ENCODE results near the gene NOL6. TPM values are rescaled to one million over a fixed set of nuclear protein-coding genes. Genes with fewer than 3 reads are reported as not detected.

NOL6 gene
- total and polyA plus RNA-seq, 2 experiments from 2014 or later: 25.0 to 58.4 TPM

- ATAC-seq (no peak), DNase-seq (ENCODE audit: low spot score) (no peak)
- Histone ChIP-seq H3K27ac (ENCODE audit: low read depth) (no peak overlapping the region), H3K4me2 (no peak overlapping the region), H3K4me1 (ENCODE audit: insufficient read depth) (no peaks in the 10 kb centered on the region), H3K4me3 (no peak overlapping the region), H3K79me2 (replicated peaks; ENCODE audit: insufficient read depth) (no peaks in the 10 kb centered on the region), H4K20me1 (replicated peaks; ENCODE audit: insufficient read depth) (no peaks in the 10 kb centered on the region; the same call in 1 of the 2 replicates), H3F3A (replicated peaks; ENCODE audit: low read depth) (no peaks in the 10 kb centered on the region), H3K9me2 (ENCODE audit: insufficient read depth) (no peaks in the 10 kb centered on the region), H3K27me3 (ENCODE audit: insufficient read depth) (no peaks in the 10 kb centered on the region), H2AFZ (no peak overlapping the region), H3K36me3 (ENCODE audit: insufficient read depth) (peaks cover 6% of the 10 kb centered on the region; the same call in 1 of the 2 replicates)
- Mint-ChIP-seq H3K4me3 (no peak overlapping the region), H3K4me1 (peaks cover 4% of the 10 kb centered on the region; the same call in 1 of the 3 replicates), H3K9me3 (no peaks in the 10 kb centered on the region), H3K27ac (no peak overlapping the region), H3K27me3 (ENCODE audit: insufficient read depth, low read depth, poor library complexity) (peaks cover 5% of the 10 kb centered on the region), H3K36me3 (ENCODE audit: low read depth) (peaks cover 31% of the 10 kb centered on the region)
- no peak for TF ChIP-seq ZNF331 (CRISPR knock-in tag; IDR thresholded peaks at IDR 0.05; ENCODE audit: low read depth)
- TF ChIP-seq EZH2 (IDR thresholded peaks at IDR 0.05; ENCODE audit: low read depth, unreplicated experiment): no peak
- no peak for TF ChIP-seq NANOG (IDR thresholded peaks at IDR 0.05; ENCODE audit: borderline replicate concordance)
- TF ChIP-seq STAT1 (IDR thresholded peaks at IDR 0.05; ENCODE audit: unreplicated experiment): no peak
Observed at GRCh38 chr9:33459115-33459514, 14.6 kb downstream of the NOL6 start.

GRCh38 chr9:33458444-33458843 is 15.3 kb downstream of the NOL6 start:
- peaks cover 5% of the 10 kb centered on the region for H3K27me3 Mint-ChIP-seq (ENCODE audit: insufficient read depth, low read depth, poor library complexity)
- peaks cover 6% of the 10 kb centered on the region; the same call in 1 of the 2 replicates for H3K36me3 ChIP-seq (ENCODE audit: insufficient read depth)
- no peak overlapping the region; the same call in 1 of the 2 replicates for H3K27ac ChIP-seq (ENCODE audit: low read depth)
- H3F3A ChIP-seq (replicated peaks; ENCODE audit: low read depth): no peaks in the 10 kb centered on the region
- H3K27ac Mint-ChIP-seq: peak overlapping the region; percentile 71
- H4K20me1 ChIP-seq (replicated peaks; ENCODE audit: insufficient read depth): no peaks in the 10 kb centered on the region; the same call in 1 of the 2 replicates
- H3K4me3 ChIP-seq: no peak overlapping the region
- no peaks in the 10 kb centered on the region for H3K79me2 ChIP-seq (replicated peaks; ENCODE audit: insufficient read depth)
- H3K4me1 Mint-ChIP-seq: peaks cover 6% of the 10 kb centered on the region
- no peaks in the 10 kb centered on the region for H3K27me3 ChIP-seq (ENCODE audit: insufficient read depth)
- no peak overlapping the region for H3K4me2 ChIP-seq
- no peaks in the 10 kb centered on the region for H3K9me3 Mint-ChIP-seq
- ATAC-seq (no peak), DNase-seq (ENCODE audit: low spot score) (no peak)
- no peak overlapping the region; the same call in 2 of the 3 replicates for H3K4me3 Mint-ChIP-seq
- no peak for TF ChIP-seq CREB1 (CRISPR knock-in tag; IDR thresholded peaks at IDR 0.05; ENCODE audit: low read depth)
- TF ChIP-seq NANOG (IDR thresholded peaks at IDR 0.05; ENCODE audit: borderline replicate concordance): no peak
- H3K9me2 ChIP-seq (ENCODE audit: insufficient read depth): no peaks in the 10 kb centered on the region
- H3K36me3 Mint-ChIP-seq (ENCODE audit: low read depth): peaks cover 24% of the 10 kb centered on the region
- H3K4me1 ChIP-seq (ENCODE audit: insufficient read depth): peaks cover 2% of the 10 kb centered on the region; the same call in 1 of the 2 replicates
- no peak overlapping the region for H2AFZ ChIP-seq

GRCh38 chr9:33455945-33456344 is 17.8 kb downstream of the NOL6 start:
- peaks cover 1% of the 10 kb centered on the region; the same call in 1 of the 3 replicates for H3K36me3 Mint-ChIP-seq (ENCODE audit: low read depth)
- Histone ChIP-seq H3K36me3 (ENCODE audit: insufficient read depth) (0 out of 2 replicates have a peak, but pooled peaks cover under 1% of the 10 kb centered on the region), H3K27ac (ENCODE audit: low read depth) (no peak overlapping the region), H3K4me3 (no peak overlapping the region), H3K9me2 (ENCODE audit: insufficient read depth) (no peaks in the 10 kb centered on the region), H3K27me3 (ENCODE audit: insufficient read depth) (no peaks in the 10 kb centered on the region), H3F3A (replicated peaks; ENCODE audit: low read depth) (no peaks in the 10 kb centered on the region), H3K79me2 (replicated peaks; ENCODE audit: insufficient read depth) (no peaks in the 10 kb centered on the region), H3K4me2 (no peak overlapping the region), H2AFZ (no peak overlapping the region), H3K4me1 (ENCODE audit: insufficient read depth) (peaks cover 8% of the 10 kb centered on the region; the same call in 1 of the 2 replicates), H4K20me1 (replicated peaks; ENCODE audit: insufficient read depth) (no peaks in the 10 kb centered on the region; the same call in 1 of the 2 replicates)
- peaks cover 12% of the 10 kb centered on the region for H3K27me3 Mint-ChIP-seq (ENCODE audit: insufficient read depth, low read depth, poor library complexity)
- DNase-seq (ENCODE audit: low spot score): no peak
- H3K4me3 Mint-ChIP-seq: no peak overlapping the region
- no peak for ATAC-seq
- no peaks in the 10 kb centered on the region for H3K9me3 Mint-ChIP-seq
- peaks cover 17% of the 10 kb centered on the region for H3K4me1 Mint-ChIP-seq
- no peak overlapping the region for H3K27ac Mint-ChIP-seq
- TF ChIP-seq, protein P1, sequence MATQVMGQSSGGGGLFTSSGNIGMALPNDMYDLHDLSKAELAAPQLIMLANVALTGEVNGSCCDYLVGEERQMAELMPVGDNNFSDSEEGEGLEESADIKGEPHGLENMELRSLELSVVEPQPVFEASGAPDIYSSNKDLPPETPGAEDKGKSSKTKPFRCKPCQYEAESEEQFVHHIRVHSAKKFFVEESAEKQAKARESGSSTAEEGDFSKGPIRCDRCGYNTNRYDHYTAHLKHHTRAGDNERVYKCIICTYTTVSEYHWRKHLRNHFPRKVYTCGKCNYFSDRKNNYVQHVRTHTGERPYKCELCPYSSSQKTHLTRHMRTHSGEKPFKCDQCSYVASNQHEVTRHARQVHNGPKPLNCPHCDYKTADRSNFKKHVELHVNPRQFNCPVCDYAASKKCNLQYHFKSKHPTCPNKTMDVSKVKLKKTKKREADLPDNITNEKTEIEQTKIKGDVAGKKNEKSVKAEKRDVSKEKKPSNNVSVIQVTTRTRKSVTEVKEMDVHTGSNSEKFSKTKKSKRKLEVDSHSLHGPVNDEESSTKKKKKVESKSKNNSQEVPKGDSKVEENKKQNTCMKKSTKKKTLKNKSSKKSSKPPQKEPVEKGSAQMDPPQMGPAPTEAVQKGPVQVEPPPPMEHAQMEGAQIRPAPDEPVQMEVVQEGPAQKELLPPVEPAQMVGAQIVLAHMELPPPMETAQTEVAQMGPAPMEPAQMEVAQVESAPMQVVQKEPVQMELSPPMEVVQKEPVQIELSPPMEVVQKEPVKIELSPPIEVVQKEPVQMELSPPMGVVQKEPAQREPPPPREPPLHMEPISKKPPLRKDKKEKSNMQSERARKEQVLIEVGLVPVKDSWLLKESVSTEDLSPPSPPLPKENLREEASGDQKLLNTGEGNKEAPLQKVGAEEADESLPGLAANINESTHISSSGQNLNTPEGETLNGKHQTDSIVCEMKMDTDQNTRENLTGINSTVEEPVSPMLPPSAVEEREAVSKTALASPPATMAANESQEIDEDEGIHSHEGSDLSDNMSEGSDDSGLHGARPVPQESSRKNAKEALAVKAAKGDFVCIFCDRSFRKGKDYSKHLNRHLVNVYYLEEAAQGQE (IDR thresholded peaks at IDR 0.05; ENCODE audit: unreplicated experiment): no peak
- no peak for TF ChIP-seq STAT1 (IDR thresholded peaks at IDR 0.05; ENCODE audit: unreplicated experiment)
- TF ChIP-seq, protein P2, sequence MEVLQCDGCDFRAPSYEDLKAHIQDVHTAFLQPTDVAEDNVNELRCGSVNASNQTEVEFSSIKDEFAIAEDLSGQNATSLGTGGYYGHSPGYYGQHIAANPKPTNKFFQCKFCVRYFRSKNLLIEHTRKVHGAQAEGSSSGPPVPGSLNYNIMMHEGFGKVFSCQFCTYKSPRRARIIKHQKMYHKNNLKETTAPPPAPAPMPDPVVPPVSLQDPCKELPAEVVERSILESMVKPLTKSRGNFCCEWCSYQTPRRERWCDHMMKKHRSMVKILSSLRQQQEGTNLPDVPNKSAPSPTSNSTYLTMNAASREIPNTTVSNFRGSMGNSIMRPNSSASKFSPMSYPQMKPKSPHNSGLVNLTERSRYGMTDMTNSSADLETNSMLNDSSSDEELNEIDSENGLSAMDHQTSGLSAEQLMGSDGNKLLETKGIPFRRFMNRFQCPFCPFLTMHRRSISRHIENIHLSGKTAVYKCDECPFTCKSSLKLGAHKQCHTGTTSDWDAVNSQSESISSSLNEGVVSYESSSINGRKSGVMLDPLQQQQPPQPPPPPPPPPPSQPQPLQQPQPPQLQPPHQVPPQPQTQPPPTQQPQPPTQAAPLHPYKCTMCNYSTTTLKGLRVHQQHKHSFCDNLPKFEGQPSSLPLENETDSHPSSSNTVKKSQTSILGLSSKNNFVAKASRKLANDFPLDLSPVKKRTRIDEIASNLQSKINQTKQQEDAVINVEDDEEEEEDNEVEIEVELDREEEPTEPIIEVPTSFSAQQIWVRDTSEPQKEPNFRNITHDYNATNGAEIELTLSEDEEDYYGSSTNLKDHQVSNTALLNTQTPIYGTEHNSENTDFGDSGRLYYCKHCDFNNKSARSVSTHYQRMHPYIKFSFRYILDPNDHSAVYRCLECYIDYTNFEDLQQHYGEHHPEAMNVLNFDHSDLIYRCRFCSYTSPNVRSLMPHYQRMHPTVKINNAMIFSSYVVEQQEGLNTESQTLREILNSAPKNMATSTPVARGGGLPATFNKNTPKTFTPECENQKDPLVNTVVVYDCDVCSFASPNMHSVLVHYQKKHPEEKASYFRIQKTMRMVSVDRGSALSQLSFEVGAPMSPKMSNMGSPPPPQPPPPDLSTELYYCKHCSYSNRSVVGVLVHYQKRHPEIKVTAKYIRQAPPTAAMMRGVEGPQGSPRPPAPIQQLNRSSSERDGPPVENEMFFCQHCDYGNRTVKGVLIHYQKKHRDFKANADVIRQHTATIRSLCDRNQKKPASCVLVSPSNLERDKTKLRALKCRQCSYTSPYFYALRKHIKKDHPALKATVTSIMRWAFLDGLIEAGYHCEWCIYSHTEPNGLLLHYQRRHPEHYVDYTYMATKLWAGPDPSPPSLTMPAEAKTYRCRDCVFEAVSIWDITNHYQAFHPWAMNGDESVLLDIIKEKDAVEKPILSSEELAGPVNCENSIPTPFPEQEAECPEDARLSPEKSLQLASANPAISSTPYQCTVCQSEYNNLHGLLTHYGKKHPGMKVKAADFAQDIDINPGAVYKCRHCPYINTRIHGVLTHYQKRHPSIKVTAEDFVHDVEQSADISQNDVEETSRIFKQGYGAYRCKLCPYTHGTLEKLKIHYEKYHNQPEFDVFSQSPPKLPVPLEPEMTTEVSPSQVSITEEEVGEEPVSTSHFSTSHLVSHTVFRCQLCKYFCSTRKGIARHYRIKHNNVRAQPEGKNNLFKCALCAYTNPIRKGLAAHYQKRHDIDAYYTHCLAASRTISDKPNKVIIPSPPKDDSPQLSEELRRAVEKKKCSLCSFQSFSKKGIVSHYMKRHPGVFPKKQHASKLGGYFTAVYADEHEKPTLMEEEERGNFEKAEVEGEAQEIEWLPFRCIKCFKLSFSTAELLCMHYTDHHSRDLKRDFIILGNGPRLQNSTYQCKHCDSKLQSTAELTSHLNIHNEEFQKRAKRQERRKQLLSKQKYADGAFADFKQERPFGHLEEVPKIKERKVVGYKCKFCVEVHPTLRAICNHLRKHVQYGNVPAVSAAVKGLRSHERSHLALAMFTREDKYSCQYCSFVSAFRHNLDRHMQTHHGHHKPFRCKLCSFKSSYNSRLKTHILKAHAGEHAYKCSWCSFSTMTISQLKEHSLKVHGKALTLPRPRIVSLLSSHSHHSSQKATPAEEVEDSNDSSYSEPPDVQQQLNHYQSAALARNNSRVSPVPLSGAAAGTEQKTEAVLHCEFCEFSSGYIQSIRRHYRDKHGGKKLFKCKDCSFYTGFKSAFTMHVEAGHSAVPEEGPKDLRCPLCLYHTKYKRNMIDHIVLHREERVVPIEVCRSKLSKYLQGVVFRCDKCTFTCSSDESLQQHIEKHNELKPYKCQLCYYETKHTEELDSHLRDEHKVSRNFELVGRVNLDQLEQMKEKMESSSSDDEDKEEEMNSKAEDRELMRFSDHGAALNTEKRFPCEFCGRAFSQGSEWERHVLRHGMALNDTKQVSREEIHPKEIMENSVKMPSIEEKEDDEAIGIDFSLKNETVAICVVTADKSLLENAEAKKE (CRISPR knock-in tag; IDR thresholded peaks at IDR 0.05): no peak

Measured in GM23338 (cell line).